B cell (primary cell): Measurements from ENCODE around the gene NLRP1. TPM values are rescaled to one million over a fixed set of nuclear protein-coding genes. Genes with fewer than 3 reads are reported as not detected.

Experiments
- ATAC-seq: fragments of 200-7000 bp; cut with Tn5 transposase; one replicate; pipeline ENCODE4 v1.10.0; 2021; ENCODE audit warnings: low read depth, mild to moderate bottlenecking, moderate number of reproducible peaks, moderate library complexity
- CTCF ChIA-PET: fragments of 350-600 bp; sonication (Branson Sonifier 250); formaldehyde crosslinking; loops from one replicate; lab custom pipeline; 2021; ENCODE audit warnings: antibody characterized with exemption, inconsistent platforms; lab: Charles Lee
- POLR2A ChIA-PET: fragments of 350-600 bp; sonication (Branson Sonifier 250); formaldehyde crosslinking; loops from one replicate; lab custom pipeline; 2021; ENCODE audit warnings: antibody characterized with exemption; lab: Charles Lee
- DNase-seq: peaks from one replicate; pipeline ENCODE4 v3.0.0; 2013
- H2AFZ ChIP-seq: 2 replicates; pipeline ENCODE4 v1.6.1; 2012; ENCODE audit warnings: mild to moderate bottlenecking, low read depth, low read length; ENCODE audit not compliant: insufficient read depth, poor library complexity, severe bottlenecking
- H3K27ac ChIP-seq, 2 donors: 1 replicate in 1 of 2; 2 replicates in 1 of 2; pipeline ENCODE4 v1.5.1; 2012 to 2013; ENCODE audit warnings: low read length in 2 of 2, mild to moderate bottlenecking in 2 of 2, moderate library complexity in 1 of 2
- H3K27me3 ChIP-seq, 4 experiments: fragments of 200-600 bp in 1 of 4; sonication (generic) in 1 of 4; replicated peaks in 1 of 4; 1 replicate in 2 of 4; 2 replicates in 2 of 4; pipeline versions ENCODE4 v1.6.1 to v1.7.0; 2013 to 2016; ENCODE audit warnings: low read length in 3 of 4, mild to moderate bottlenecking in 2 of 4, mixed read lengths in 1 of 4, moderate library complexity in 1 of 4; ENCODE audit not compliant: insufficient read depth in 4 of 4, control insufficient read depth in 3 of 4; ENCODE audit errors: control extremely low read depth in 1 of 4
- H3K36me3 ChIP-seq, 2 experiments: replicated peaks in 1 of 2; 1 replicate in 1 of 2; 2 replicates in 1 of 2; pipeline versions ENCODE4 v1.6.1 to v1.7.1; 2013; ENCODE audit warnings: low read length in 1 of 2; ENCODE audit not compliant: insufficient read depth in 2 of 2, control insufficient read depth in 1 of 2; ENCODE audit errors: control extremely low read depth in 1 of 2, extremely low read depth in 1 of 2
- H3K4me1 ChIP-seq, 2 donors: fragments of 200-600 bp in 1 of 2; sonication (generic) in 1 of 2; 1 replicate in 1 of 2; 2 replicates in 1 of 2; pipeline versions ENCODE4 v1.5.1 to v1.6.1; 2013 to 2017; ENCODE audit warnings: low read length in 2 of 2; ENCODE audit not compliant: control insufficient read depth in 2 of 2, insufficient read depth in 2 of 2
- H3K4me2 ChIP-seq: replicated peaks from 2 replicates; pipeline ENCODE3; 2012; ENCODE audit warnings: mild to moderate bottlenecking, low read depth, low read length; ENCODE audit not compliant: poor library complexity, severe bottlenecking
- H3K4me3 ChIP-seq, 5 experiments: fragments of 200-600 bp in 1 of 5; sonication (generic) in 1 of 5; 1 replicate in 3 of 5; 2 replicates in 2 of 5; pipeline versions ENCODE4 v1.5.1 to v1.7.0; 2011 to 2016; ENCODE audit warnings: low read length in 4 of 5, mild to moderate bottlenecking in 4 of 5, low read depth in 2 of 5, control low read depth in 1 of 5, moderate library complexity in 1 of 5; ENCODE audit not compliant: insufficient read depth in 1 of 5; ENCODE audit errors: control extremely low read depth in 1 of 5, extremely low read depth in 1 of 5
- H3K79me2 ChIP-seq: fragments of 200-600 bp; sonication (generic); one replicate; pipeline ENCODE4 v1.6.0; 2016; ENCODE audit warnings: low read length; ENCODE audit not compliant: control insufficient read depth, insufficient read depth
- H3K9ac ChIP-seq: fragments of 200-600 bp; sonication (generic); 2 replicates; pipeline ENCODE4 v1.6.1; 2017; ENCODE audit warnings: mild to moderate bottlenecking, low read length, moderate library complexity
- H3K9me3 ChIP-seq, 3 donors: one replicate each; pipeline versions ENCODE4 v1.6.1 to v1.7.1; 2013; ENCODE audit warnings: low read length in 2 of 3; ENCODE audit not compliant: control insufficient read depth in 2 of 3, insufficient read depth in 1 of 3; ENCODE audit errors: control extremely low read depth in 1 of 3
- H4K20me1 ChIP-seq: 2 replicates; pipeline ENCODE4 v1.6.0; 2012; ENCODE audit warnings: mild to moderate bottlenecking, low read length; ENCODE audit not compliant: insufficient read depth, control insufficient read depth, poor library complexity, severe bottlenecking
- H3K27ac Mint-ChIP-seq: one replicate; pipeline ENCODE4 v1.8.0; 2021; ENCODE audit warnings: mixed read lengths
- H3K27me3 Mint-ChIP-seq: one replicate; pipeline ENCODE4 v1.8.0; 2021; ENCODE audit warnings: mixed read lengths
- H3K4me1 Mint-ChIP-seq: one replicate; pipeline ENCODE4 v1.8.0; 2021; ENCODE audit warnings: mixed read lengths
- H3K4me3 Mint-ChIP-seq: one replicate; pipeline ENCODE4 v1.8.0; 2021; ENCODE audit warnings: mixed read lengths
- H3K9me3 Mint-ChIP-seq: one replicate; pipeline ENCODE4 v1.8.0; 2022; ENCODE audit warnings: mixed read lengths; ENCODE audit not compliant: insufficient read depth
- CTCF ChIP-seq: fragments of 200-600 bp; IDR thresholded peaks from one replicate; pipeline ENCODE4 v1.8.0; 2022; ENCODE audit warnings: antibody characterized with exemption, mild to moderate bottlenecking
- EZH2 ChIP-seq: IDR thresholded peaks from 2 replicates; pipeline ENCODE4 v1.6.1; 2012; ENCODE audit warnings: borderline replicate concordance, low read depth, mild to moderate bottlenecking, moderate library complexity, low read length; ENCODE audit not compliant: insufficient read depth, poor library complexity, severe bottlenecking
- WGBS: methylation state at CpG from one replicate; pipeline ENCODE4 v1.1.5; 2013; ENCODE audit warnings: missing lambda C conversion rate; ENCODE audit not compliant: insufficient coverage; 5-methylcytosine and 5-hydroxymethylcytosine counted together
- intact Hi-C: fragments of 100-400 bp; cut with micrococcal nuclease; formaldehyde crosslinking; loops from one replicate; pipeline ENCODE4 v1.10.0; 2022
- polyA plus RNA-seq: library from polyadenylated mRNA; depleted of rRNA; stranded (reverse); fragments of >200 nt; gene quantifications from 2 replicates; pipeline ENCODE4 v1.2.3, GENCODE V29; 2012
- total RNA-seq, 2 donors: library from RNA; stranded (reverse); fragments of 120-200 nt in 1 of 2; gene quantifications; 1 replicate in 1 of 2; 2 replicates in 1 of 2; pipeline versions ENCODE4 v1.2.3 to v1.2.4, GENCODE V29; 2013 to 2022

NLRP1 gene
- total and polyA plus RNA-seq, 2 donors (not counting 1 experiment from before 2014, with no cell fraction given): 141 to 189 TPM

GRCh38 chr17:5523249-5523648 lies 61.1 kb downstream of the NLRP1 start:
- POLR2A ChIA-PET: no interaction called here
- H3K9me3 ChIP-seq: no peaks in the 10 kb centered on the region
- no peak overlapping the region for H3K4me2 ChIP-seq
- no peaks in the 10 kb centered on the region for H3K79me2 ChIP-seq
- intact Hi-C loops: no loop called here
- H3K4me3 Mint-ChIP-seq: no peak overlapping the region
- H3K27me3 ChIP-seq: no peaks in the 10 kb centered on the region
- peaks cover 0 to 57% of the 10 kb centered on the region in 2 experiments for H3K36me3 ChIP-seq
- H3K4me3 ChIP-seq: no peak overlapping the region
- no peaks in the 10 kb centered on the region for H3K4me1 Mint-ChIP-seq
- H3K9me3 Mint-ChIP-seq: no peaks in the 10 kb centered on the region
- H4K20me1 ChIP-seq: no peaks in the 10 kb centered on the region
- no peak overlapping the region for H2AFZ ChIP-seq
- H3K27ac Mint-ChIP-seq: no peak overlapping the region
- ATAC-seq (no peak), DNase-seq (no peak)
- 100% methylated on average over 4 of the region's 5 CpGs for WGBS
- TF ChIP-seq EZH2 (no peak), CTCF (no peak)
- H3K27ac ChIP-seq: no peak overlapping the region
- H3K9ac ChIP-seq: no peak overlapping the region
- no peaks in the 10 kb centered on the region for H3K4me1 ChIP-seq
- H3K27me3 Mint-ChIP-seq: no peaks in the 10 kb centered on the region
- CTCF ChIA-PET: no interaction called here

DNA sequence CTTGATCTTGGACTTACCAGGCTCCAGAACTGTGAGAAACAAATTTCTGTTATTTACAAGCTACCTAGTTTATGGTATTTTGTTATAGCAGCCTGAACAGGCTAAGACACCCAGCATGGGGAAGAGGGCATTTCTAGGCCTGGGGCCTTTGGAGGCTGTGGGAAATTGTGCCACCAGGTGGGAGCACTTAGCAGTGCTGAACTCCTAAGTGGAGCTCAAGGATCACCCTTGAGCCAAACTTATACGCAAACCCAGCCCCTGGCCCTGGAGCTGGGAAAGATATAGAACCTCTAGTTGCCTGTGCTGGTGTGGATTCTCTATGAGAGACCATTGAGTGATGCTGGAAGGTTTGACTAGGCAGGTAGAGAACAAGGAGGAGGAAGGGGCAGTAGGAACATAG lies 61.8 kb downstream of the NLRP1 start:
- ATAC-seq: no peak
- Histone ChIP-seq H3K79me2 (no peaks in the 10 kb centered on the region), H3K4me3 (no peak overlapping the region), H3K27me3 (no peaks in the 10 kb centered on the region), H3K36me3 (peaks cover 0 to 55% of the 10 kb centered on the region in 2 experiments), H2AFZ (no peak overlapping the region), H3K4me2 (no peak overlapping the region), H3K9ac (no peak overlapping the region), H3K4me1 (no peaks in the 10 kb centered on the region), H4K20me1 (no peaks in the 10 kb centered on the region), H3K9me3 (no peaks in the 10 kb centered on the region), H3K27ac (no peak overlapping the region)
- CTCF ChIA-PET: no interaction called here
- Mint-ChIP-seq H3K27ac (no peak overlapping the region), H3K4me3 (no peak overlapping the region), H3K4me1 (no peaks in the 10 kb centered on the region), H3K27me3 (no peaks in the 10 kb centered on the region), H3K9me3 (no peaks in the 10 kb centered on the region)
- POLR2A ChIA-PET: interaction anchor here (0.6 kb wide), 1 partner anchor 36 kb away, joined by 6 read pairs; the partner anchor contains the start of gene MIS12
- no peak for DNase-seq
- intact Hi-C loops: no loop called here
- TF ChIP-seq EZH2 (no peak), CTCF (no peak)
- 100% methylated on average over 1 of the region's 1 CpG for WGBS
